Activated naive CD4-positive, alpha-beta T cell treated with anti-CD3 and anti-CD28 coated beads, Interleukin-2, amount 10 ng/mL, durations not matched to agents 7 days and 5 days (primary cell): ENCODE data around the gene CCDC82.
"Not testable (repeated sequence)": the region's sequence is repeated elsewhere in the genome, so short reads cannot be mapped to it uniquely, and the experiment has no call there.

Experiments used
- CTCF ChIA-PET: fragments of 350-600 bp; sonication (Branson Sonifier 250); formaldehyde crosslinking; loops from one replicate; lab custom pipeline; 2021; ENCODE audit warnings: antibody characterized with exemption; lab: Charles Lee
- DNase-seq: peaks from one replicate; pipeline ENCODE4 v3.0.0-alpha.2; 2020
- H3K27ac Mint-ChIP-seq: one replicate; pipeline ENCODE4 v1.8.0; 2021; ENCODE audit warnings: mild to moderate bottlenecking, moderate library complexity, mixed read lengths
- H3K27me3 Mint-ChIP-seq: one replicate; pipeline ENCODE4 v1.8.0; 2021; ENCODE audit warnings: mild to moderate bottlenecking, mixed read lengths
- H3K36me3 Mint-ChIP-seq: one replicate; pipeline ENCODE4 v1.8.0; 2021; ENCODE audit warnings: mixed read lengths
- H3K4me1 Mint-ChIP-seq: one replicate; pipeline ENCODE4 v1.8.0; 2021; ENCODE audit warnings: mixed read lengths
- H3K4me3 Mint-ChIP-seq: one replicate; pipeline ENCODE4 v1.8.0; 2021; ENCODE audit warnings: mild to moderate bottlenecking, moderate library complexity, mixed read lengths
- H3K9me3 Mint-ChIP-seq: one replicate; pipeline ENCODE4 v1.8.0; 2021; ENCODE audit warnings: mixed read lengths

Gene CCDC82

DNA sequence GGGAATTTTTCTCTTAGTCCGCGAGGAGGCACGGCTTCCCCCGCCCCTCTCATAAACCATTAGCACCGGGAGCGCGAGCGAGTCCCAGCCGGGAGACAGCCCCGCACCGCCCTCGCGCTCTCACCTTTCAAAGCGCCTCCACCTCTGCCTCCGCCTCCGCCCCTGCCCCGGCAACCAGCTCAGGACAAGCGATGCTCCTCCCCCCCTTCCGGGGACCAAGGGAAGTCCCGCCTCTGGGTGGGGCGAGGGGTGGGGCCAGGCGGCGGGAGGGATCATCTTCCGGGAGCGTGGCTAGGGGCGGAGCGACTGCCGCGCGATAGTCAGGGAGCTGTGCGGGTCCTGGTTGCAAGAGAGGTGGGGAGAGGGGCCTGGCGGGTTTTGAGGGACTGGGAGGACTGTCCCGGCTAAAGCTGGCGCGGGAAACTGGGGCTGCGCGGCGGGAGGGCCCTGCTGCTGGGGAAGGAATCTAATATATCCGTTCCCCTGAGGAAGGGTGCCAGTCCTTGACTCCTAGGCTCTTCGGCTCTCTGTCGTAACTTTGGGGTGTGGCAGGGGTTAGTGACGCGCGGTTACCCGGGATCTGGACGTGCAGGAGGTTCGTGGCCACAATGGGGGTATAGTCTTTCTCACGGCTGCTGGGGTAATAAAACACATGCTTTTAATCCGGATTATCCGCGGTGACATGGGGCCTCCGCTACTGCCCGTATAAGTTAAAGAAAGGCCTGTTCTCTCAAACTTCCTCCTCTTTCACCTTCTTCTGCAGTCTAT is at the start of gene CCDC82, which contains the start of gene JRKL:
Gene CCDC82, minus strand, starts transcription at position 193 of the 768 bp plus-strand sequence. CDS start 5,165 bp downstream, outside the sequence.
Gene JRKL, plus strand, starts transcription at position 294 of the 768 bp plus-strand sequence. CDS start 637 bp downstream, outside the sequence.
- Mint-ChIP-seq H3K9me3 (peaks cover 4% of the 10 kb centered on the region), H3K27ac (peak within 1 kb of the TSS; percentile 93), H3K4me3 (peak within 1 kb of the TSS; percentile 86), H3K4me1 (peaks cover 59% of the 10 kb centered on the region), H3K27me3 (no peaks in the 10 kb centered on the region), H3K36me3 (peaks cover 41% of the 10 kb centered on the region)
- peak; percentile 99 for DNase-seq
- CTCF ChIA-PET, result interaction anchor here (0.9 to 4.1 kb wide), 7 partner anchors 47 to 554 kb away, joined by 3 to 15 read pairs (median 5); partner anchors contain the start of gene MAML2

DNA sequence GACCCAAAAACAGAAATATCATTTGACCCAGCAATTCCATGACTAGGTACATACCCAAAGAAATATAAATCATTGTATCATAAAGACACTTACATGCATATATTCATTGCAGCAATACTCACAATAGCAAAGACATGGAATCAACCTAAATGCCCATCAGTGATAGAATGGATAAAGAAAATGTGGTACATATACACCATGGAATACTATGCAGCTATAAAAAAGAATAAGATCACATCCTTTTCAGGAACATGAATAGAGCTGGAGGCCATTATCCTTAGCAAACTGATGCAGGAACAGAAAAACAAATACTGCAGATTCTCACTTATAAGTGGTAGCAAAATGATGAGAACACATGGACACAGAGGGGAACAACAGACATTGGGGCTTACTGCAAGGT is 42.9 kb upstream of the CCDC82 start:
- H3K27ac Mint-ChIP-seq, H3K4me3 Mint-ChIP-seq, CTCF ChIA-PET, H3K36me3 Mint-ChIP-seq, H3K4me1 Mint-ChIP-seq, H3K9me3 Mint-ChIP-seq, DNase-seq: not testable (repeated sequence)
- H3K27me3 Mint-ChIP-seq, result peaks cover 33% of the 10 kb centered on the region

DNA sequence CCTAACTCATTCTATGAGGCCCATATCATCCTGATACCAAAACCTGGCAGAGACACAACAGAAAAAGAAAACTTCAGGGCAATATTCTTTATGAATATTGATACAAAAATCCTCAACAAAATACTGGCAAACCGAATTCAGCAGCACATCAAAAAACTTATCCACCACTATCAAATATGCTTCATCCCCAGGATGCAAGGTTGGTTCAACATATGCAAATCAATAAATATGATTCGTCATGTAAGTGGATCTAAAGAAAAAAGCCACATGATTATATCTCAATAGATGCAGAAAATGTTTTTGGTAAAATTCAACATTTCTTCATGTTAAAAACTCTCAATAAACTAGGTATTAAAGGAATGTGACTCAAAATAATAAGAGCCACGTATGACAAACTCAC is 41.0 kb upstream of the CCDC82 start:
- Mint-ChIP-seq H3K4me3 (no peak overlapping the region), H3K36me3 (no peaks in the 10 kb centered on the region), H3K4me1 (no peaks in the 10 kb centered on the region), H3K27ac (no peak overlapping the region), H3K27me3 (peaks cover 29% of the 10 kb centered on the region), H3K9me3 (no peaks in the 10 kb centered on the region)
- CTCF ChIA-PET, result interaction anchor here (1.1 to 1.3 kb wide), 2 partner anchors 582 to 594 kb away, joined by 4 read pairs; no protein-coding TSS in a partner anchor
- DNase-seq, result no peak

DNA sequence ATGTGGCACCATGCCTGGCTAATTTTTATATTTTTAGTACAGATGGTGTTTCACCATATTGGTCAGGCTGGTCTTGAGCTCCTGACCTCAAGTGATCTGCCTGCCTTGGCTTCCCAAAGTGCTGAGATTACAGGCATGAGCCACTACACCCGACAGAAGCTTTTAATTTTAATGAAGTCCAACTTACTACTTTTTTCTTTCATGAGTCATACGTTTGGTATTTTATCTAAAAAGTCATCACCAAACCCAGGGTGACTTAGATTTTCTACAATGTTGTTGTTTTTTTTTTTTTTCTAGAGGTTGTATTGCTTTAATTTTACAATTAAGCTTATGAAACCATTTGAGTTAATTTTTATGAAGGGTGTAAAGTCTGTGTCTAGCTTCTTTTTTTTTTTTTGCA is 35.0 kb upstream of the CCDC82 start:
- Mint-ChIP-seq H3K9me3 (no peaks in the 10 kb centered on the region), H3K27me3 (peaks cover 20% of the 10 kb centered on the region), H3K4me1 (no peaks in the 10 kb centered on the region), H3K36me3 (no peaks in the 10 kb centered on the region), H3K27ac (no peak overlapping the region), H3K4me3 (no peak overlapping the region)
- DNase-seq, result no peak
- CTCF ChIA-PET, result interaction anchor here (0.6 to 2.7 kb wide), 10 partner anchors 10 to 1273 kb away, joined by 3 to 25 read pairs (median 3); no protein-coding TSS in a partner anchor

DNA sequence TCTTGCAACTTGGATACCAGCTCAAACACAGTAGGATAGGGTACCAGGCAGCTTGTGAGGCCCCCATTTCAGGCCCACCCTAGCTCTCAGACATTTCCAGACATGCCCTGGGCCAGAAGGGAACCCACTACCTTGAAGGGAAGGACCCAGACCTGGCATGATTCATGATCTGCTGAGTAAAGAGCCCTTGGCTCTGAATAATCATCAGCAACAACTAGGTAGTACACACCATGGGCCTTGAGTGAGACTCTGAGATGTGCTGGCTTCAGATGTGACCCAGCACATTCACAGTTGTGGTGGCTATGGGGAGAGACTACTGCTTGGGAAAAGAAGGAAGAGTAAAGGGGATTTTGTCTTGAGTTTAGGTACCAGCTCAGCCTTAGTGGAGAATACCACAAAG is 23.7 kb upstream of the CCDC82 start:
- Mint-ChIP-seq H3K27me3 (peaks cover 8% of the 10 kb centered on the region), H3K27ac (no peak overlapping the region), H3K36me3 (no peaks in the 10 kb centered on the region), H3K9me3 (no peaks in the 10 kb centered on the region), H3K4me1 (no peaks in the 10 kb centered on the region), H3K4me3 (no peak overlapping the region)
- CTCF ChIA-PET, result interaction anchor here (0.6 to 3.0 kb wide), 4 partner anchors 12 to 1266 kb away, joined by 3 to 9 read pairs (median 5); no protein-coding TSS in a partner anchor
- DNase-seq, result no peak

DNA sequence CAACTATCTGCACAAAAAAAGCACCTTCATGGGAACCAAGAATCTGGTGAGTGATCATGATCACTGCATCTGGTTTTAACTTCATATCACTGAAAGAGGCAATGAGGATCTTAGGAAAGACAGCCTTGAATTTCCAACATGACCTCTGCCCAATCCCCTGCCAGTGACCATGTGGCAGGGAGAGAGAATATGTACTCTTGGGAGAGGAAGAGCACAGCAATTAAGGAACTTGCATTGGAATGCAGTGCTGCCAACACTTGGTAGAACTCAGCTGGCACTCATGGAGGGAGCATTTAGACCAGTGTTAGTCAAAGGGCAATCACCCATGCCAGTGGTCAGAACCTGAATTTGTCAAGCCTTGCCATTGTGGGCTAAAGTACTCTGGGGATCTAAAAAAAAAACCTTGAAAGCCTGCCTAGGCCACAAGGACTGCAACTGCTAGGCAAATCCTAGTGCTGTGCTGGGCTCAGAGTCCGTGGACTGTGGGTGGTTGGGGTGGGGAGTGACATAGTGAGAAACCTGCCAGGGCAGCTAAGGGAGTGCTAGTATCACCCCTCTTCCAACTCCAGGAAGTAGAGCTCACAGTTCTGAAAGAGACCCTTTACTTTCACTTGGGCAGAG is 23.2 kb upstream of the CCDC82 start:
- no peak for DNase-seq
- Mint-ChIP-seq H3K9me3 (no peaks in the 10 kb centered on the region), H3K4me3 (no peak overlapping the region), H3K27me3 (peaks cover 8% of the 10 kb centered on the region), H3K36me3 (no peaks in the 10 kb centered on the region), H3K4me1 (no peaks in the 10 kb centered on the region), H3K27ac (no peak overlapping the region)
- CTCF ChIA-PET, result interaction anchor here (1.0 to 3.0 kb wide), 3 partner anchors 13 to 1266 kb away, joined by 3 to 9 read pairs (median 7); no protein-coding TSS in a partner anchor

DNA sequence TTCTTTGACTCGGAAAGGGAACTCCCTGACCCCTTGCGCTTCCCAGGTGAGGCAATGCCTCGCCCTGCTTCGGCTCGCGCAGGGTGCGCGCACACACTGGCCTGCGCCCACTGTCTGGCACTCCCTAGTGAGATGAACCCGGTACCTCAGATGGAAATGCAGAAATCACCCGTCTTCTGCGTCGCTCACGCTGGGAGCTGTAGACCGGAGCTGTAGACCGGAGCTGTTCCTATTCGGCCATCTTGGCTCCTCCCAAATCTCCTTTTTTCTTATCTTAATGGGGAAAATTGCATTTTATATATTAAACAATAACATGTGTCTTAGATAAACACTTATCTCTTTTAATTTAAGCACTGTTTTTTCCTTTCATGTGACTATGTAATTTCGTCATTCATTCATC is 21.7 kb upstream of the CCDC82 start:
- H3K9me3 Mint-ChIP-seq, H3K27me3 Mint-ChIP-seq, CTCF ChIA-PET, DNase-seq, H3K4me3 Mint-ChIP-seq, H3K27ac Mint-ChIP-seq, H3K4me1 Mint-ChIP-seq, H3K36me3 Mint-ChIP-seq: not testable (repeated sequence)

DNA sequence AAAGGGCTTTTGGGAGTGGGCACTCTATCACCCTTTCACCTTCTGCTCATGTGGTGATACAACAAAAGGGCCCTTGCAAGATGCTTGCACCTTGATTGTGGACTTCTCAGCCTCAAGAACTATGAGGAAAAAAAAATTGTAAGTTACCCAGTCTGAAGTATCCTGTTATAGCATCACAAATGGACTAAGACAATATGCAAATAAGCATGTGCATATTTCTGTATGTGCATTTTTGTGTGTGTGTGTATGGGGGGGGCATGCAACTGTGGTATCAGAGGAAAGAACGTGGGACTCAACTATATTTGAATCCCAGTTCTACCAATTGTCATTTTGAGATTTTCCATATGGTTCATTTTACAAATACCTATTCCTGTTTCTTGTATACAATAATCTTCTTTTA is 11.0 kb upstream of the CCDC82 start:
- Mint-ChIP-seq H3K27me3 (peaks cover 4% of the 10 kb centered on the region), H3K36me3 (no peaks in the 10 kb centered on the region), H3K9me3 (no peaks in the 10 kb centered on the region), H3K27ac (no peak overlapping the region), H3K4me3 (no peak overlapping the region), H3K4me1 (no peaks in the 10 kb centered on the region)
- no peak for DNase-seq
- CTCF ChIA-PET, result interaction anchor here (0.6 kb wide), 1 partner anchor 1820 kb away, joined by 3 read pairs; no protein-coding TSS in a partner anchor

DNA sequence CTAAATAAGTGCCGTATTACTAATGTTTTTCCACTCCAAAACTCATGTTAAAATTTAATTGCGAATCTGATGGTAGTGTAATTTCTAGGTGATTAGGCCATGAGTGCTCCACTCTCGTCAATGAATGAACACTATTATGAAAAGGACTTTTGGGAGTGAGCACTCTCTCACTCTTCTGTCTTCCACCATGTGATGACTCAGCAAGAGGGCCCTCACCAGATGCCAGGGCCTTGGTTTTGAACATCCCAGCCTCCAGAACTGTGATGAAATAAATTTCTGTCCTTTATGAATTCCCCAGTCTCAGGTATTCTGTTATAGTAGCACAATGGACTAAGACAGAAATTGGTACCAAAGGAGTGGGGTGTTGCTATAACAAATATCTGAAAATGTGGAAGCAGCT is 8.2 kb upstream of the CCDC82 start:
- no peak for DNase-seq
- peaks cover 4% of the 10 kb centered on the region for H3K27me3 Mint-ChIP-seq
- CTCF ChIA-PET, result no interaction called here
- H3K4me1 Mint-ChIP-seq, result peaks cover 3% of the 10 kb centered on the region
- H3K9me3 Mint-ChIP-seq, result no peaks in the 10 kb centered on the region
- H3K36me3 Mint-ChIP-seq, result no peaks in the 10 kb centered on the region
- H3K4me3 Mint-ChIP-seq, result no peak overlapping the region
- no peak overlapping the region for H3K27ac Mint-ChIP-seq

DNA sequence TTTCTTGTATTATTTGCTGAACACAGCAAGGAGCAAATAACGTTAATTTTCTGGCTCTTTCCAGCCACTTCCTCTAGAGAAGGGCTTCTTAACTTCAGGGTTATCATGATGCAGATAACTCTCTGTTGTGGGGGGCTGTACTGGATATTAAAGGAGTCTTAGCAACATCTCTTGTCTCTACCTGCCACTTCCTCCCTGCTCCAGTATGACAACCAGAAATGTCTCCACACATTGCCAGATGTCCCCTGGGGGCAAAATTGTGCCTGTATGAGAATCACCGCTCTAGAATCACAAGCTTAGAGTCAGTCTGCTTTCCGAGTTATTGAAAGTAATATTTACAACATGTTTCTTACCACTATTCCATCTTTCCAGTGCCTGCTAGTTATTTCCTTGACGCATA is 6.9 kb upstream of the CCDC82 start:
- DNase-seq, result no peak
- Mint-ChIP-seq H3K9me3 (peaks cover 2% of the 10 kb centered on the region), H3K4me3 (no peak overlapping the region), H3K4me1 (peaks cover 11% of the 10 kb centered on the region), H3K27ac (no peak overlapping the region), H3K36me3 (peaks cover 5% of the 10 kb centered on the region), H3K27me3 (peaks cover 4% of the 10 kb centered on the region)
- CTCF ChIA-PET, result interaction anchor here (1.4 kb wide), 1 partner anchor 548 kb away, joined by 5 read pairs; no protein-coding TSS in a partner anchor

DNA sequence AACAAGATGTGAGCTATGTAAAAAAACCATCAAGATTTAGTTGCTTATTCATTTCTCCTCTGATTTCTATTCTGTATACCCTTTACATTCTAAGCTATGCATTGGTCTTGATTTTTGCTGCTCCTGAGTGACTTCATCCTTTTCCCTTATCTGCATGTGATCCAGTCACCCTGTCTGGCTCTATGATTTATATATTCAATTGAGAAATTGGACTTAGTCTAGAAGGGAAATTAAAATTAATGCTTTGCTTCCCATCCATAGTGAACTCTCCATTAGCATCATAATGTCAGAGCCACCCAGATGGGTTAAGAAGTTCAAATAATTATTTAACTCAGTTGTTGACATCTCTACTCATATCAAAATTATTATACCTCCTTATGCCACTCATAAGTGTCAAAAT is 5.1 kb upstream of the CCDC82 start:
- H3K27me3 Mint-ChIP-seq, result peaks cover 3% of the 10 kb centered on the region
- CTCF ChIA-PET, result interaction anchor here (0.8 to 3.8 kb wide), 9 partner anchors 10 to 1243 kb away, joined by 3 to 31 read pairs (median 5); no protein-coding TSS in a partner anchor

DNA sequence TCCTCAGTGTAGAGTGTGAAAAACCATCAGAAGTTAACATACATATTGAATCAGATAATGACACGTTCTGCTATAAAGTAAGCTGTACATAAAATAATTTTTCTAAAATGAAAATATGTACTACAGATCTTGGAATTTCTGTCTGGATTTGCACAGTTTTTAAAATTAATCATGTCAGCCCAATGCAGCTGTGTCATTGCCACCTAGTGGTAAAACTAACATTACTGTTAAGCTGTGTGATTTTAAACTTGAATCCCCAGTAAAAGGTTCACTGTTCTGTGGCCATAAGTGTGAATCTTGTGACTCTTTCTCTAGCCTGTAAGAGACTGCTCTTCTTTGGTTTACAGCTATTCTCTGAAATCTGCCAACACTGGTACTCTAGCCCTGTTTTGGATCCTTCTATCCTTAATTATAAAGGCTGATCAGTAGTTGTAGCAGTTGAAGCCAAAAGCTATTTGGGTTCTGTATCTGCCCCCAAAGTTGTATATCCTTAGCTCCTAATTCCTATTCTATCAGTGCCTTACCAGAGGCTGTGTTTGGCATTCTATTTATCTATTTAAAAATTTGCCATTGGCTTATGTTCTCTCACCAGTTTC is 4.1 kb upstream of the CCDC82 start:
- no peaks in the 10 kb centered on the region for H3K27me3 Mint-ChIP-seq
- DNase-seq, result no peak
- no peak overlapping the region for H3K4me3 Mint-ChIP-seq
- H3K27ac Mint-ChIP-seq, result no peak overlapping the region
- H3K4me1 Mint-ChIP-seq, result peaks cover 29% of the 10 kb centered on the region
- CTCF ChIA-PET, result interaction anchor here (0.5 to 3.8 kb wide), 29 partner anchors 9 to 1242 kb away, joined by 3 to 31 read pairs (median 3); partner anchors contain the start of genes FAM76B and MAML2
- H3K9me3 Mint-ChIP-seq, result peaks cover 4% of the 10 kb centered on the region
- peaks cover 21% of the 10 kb centered on the region for H3K36me3 Mint-ChIP-seq

More for the DNA sequence above, 5.1 kb upstream of the CCDC82 start:
- Mint-ChIP-seq H3K36me3 (peaks cover 21% of the 10 kb centered on the region), H3K4me1 (peaks cover 27% of the 10 kb centered on the region), H3K9me3 (peaks cover 4% of the 10 kb centered on the region), H3K27ac (no peak overlapping the region), H3K4me3 (no peak overlapping the region)
- no peak for DNase-seq

DNA sequence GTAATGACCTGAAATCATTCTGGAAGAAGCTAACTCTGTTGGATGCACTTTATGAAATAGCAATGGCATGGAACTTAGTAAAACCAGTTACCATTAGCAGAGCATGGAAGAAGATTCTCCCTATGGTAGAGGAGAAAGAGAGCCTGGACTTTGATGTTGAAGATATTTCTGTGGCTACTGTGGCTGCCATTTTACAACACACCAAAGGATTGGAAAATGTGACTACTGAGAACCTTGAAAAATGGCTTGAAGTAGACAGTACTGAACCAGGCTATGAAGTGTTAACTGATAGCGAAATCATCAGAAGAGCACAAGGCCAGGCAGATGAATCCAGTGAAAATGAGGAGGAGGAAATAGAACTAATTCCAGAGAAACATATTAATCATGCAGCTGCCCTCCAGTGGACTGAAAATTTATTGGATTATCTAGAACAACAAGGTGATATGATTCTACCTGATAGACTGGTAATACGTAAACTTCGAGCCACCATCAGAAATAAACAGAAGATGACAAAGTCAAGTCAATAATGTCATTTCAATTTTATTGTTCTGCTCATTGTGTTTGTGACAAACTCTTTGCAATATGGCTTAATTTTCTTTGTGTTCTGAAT is 2.1 kb upstream of the CCDC82 start:
- Mint-ChIP-seq H3K27me3 (no peaks in the 10 kb centered on the region), H3K9me3 (peaks cover 4% of the 10 kb centered on the region), H3K4me3 (peak overlapping the region; percentile 86), H3K36me3 (peaks cover 32% of the 10 kb centered on the region), H3K4me1 (peaks cover 49% of the 10 kb centered on the region), H3K27ac (peak overlapping the region; percentile 9)
- CTCF ChIA-PET, result interaction anchor here (1.0 to 3.8 kb wide), 4 partner anchors 302 to 556 kb away, joined by 3 to 31 read pairs (median 4); no protein-coding TSS in a partner anchor
- no peak for DNase-seq
